HEK293T (cell line): ENCODE measurements around the gene NCAPD2.

Experiments
- BHLHE40 ChIP-seq: fragments of 450-650 bp; IDR thresholded peaks from 2 replicates; pipeline ENCODE4 v1.6.1; 2016; ENCODE audit warnings: mild to moderate bottlenecking, moderate library complexity, borderline replicate concordance
- HDGF ChIP-seq: fragments of 450-650 bp; IDR thresholded peaks from 2 replicates; pipeline ENCODE4 v1.6.1; 2017; ENCODE audit warnings: antibody characterized with exemption, borderline replicate concordance
- SP1 ChIP-seq: fragments of 450-650 bp; IDR thresholded peaks from 2 replicates; pipeline ENCODE4 v1.6.1; 2017
- SUZ12 ChIP-seq: fragments of 450-650 bp; IDR thresholded peaks from 2 replicates; pipeline ENCODE4 v1.6.1; 2016; ENCODE audit warnings: mild to moderate bottlenecking

DNA sequence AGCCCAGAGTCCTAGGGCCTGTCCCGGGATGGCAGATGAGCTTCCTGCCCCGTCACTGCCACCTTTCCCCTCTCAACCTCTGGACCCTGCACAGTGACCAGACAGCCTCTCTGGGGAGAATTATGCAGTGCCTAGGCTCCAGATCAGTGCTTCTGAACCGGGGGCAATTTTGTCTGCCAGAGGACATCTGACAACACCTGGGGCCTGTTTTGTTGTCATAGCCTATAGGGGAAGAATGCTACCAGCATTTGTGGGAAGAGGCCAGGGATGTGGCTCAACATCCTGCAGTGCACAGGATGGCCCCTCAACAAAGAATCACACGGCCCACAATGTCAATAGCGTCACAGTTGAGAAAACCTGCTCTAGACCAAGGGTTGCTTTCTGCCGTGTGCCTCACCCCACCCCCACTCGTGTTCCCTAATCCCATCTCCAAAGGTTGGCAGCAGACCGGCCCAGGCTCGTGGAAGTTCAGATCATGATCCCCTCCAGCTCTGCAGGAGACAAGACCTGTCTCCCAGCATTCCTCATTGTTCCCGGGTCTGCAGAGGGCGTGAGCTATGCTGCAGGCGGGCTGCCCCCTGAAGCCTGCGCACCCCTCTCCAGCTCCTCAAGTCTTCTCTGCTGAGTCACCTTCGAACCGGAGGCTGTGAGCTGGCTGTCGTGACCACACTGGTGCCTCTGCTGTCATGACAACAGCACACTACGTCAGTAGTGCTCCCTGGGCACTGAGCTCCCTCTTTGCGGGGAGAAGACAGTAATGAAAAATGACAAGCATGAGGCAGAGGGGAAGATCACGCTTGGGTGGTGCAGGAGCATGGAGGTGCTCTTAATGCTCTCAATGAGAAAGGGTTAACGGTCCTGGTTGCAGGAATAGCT is 38.4 kb downstream of the NCAPD2 start:
- no peak for TF ChIP-seq SUZ12
- TF ChIP-seq BHLHE40: no peak
- no peak for TF ChIP-seq SP1
- TF ChIP-seq HDGF: no peak
